ENCODE results near the gene LRFN5. TPM values are rescaled to one million over a fixed set of nuclear protein-coding genes. Genes with fewer than 3 reads are reported as not detected.
A peak's percentile ranks its signal among the peaks of the same experiment; 100 is the strongest.

LRFN5 gene
- total and polyA plus RNA-seq, 2 of the 13 experiments (the other 11 are each of a cell fraction or from before 2014, with no cell fraction given): not detected

DNA sequence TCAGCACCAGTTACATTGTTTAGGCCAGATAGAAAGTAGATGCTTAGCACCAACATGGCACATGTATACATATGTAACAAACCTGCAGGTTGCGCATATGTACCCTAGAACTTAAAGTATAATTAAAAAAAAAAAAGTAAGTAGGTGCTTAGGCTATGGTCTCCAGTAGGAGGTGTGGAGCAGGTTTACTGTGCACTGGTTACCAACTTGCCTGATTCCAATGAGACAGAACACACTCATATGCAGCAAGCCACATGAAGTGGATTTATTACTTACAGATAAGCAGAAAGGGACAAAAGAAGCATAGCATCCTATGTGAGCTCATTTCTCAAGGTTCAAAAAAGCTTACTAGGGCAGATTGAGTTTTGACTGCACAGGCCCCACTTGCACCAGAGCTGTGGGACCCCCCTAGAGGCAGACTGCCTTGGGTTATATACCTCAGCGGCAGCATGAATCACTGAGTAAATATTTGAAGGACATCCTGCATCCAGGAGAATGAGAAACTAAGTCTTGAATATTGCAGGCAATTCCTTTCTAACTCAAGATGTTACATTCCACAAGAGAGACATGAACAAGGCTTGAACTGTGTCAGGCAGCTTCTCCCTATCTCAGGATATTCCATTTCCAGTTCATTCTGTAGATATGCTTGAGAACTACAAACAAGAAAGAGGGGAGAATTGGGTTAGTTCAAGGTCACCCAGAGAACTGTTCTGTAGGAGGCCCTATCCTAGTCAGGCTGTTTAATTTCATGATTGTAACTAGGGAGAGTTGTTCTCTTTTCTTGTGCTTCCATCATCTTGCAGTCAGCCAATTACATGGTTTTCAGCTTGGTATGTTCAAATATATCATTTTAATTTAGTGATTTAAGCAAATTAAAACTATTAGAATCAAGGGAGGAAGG is 30.1 kb downstream of the LRFN5 start:
- ATAC-seq (peak; percentile 89), DNase-seq (ENCODE audit: low spot score) (peak; percentile 35), FAIRE-seq (no peak)
- ChIA-PET CTCF (ENCODE audit: low intra/inter-chr PET ratio, low total read pairs) (no interaction called here), POLR2A (no interaction called here)
- H2AFZ ChIP-seq (ENCODE audit: low read length): no peak overlapping the region
- H3K79me2 ChIP-seq (ENCODE audit: insufficient read depth, low read length): no peaks in the 10 kb centered on the region
- H3K9me3 ChIP-seq (ENCODE audit: low read length): peaks cover 37% of the 10 kb centered on the region; the same call in 1 of the 2 replicates
- no peaks in the 10 kb centered on the region for H4K20me1 ChIP-seq (ENCODE audit: insufficient read depth, low read length)
- peaks cover 6% of the 10 kb centered on the region for H3K4me1 ChIP-seq (ENCODE audit: insufficient read depth, low read length)
- BruUV-seq (replicated peaks): no TSS peak
- H3K36me3 ChIP-seq (replicated peaks in 1 of 2; ENCODE audit: control insufficient read depth in 1 of 2, insufficient read depth in 2 of 2, low read length in 2 of 2): no peaks in the 10 kb centered on the region
- in situ Hi-C loops (cut with HindIII; ENCODE audit: extremely low pct_ligation_motif_present, low pct_unique_long_range_greater_than_20kb) (no loop called here), intact Hi-C loops (cut with micrococcal nuclease; ENCODE audit: unreplicated experiment) (no loop called here)
- no peak overlapping the region for H3K27ac ChIP-seq (ENCODE audit: extremely low read length, insufficient read depth, low read length)
- no peak overlapping the region for H3K4me2 ChIP-seq (ENCODE audit: low read depth, low read length)
- H3K27me3 ChIP-seq (ENCODE audit: control insufficient read depth in 1 of 2, insufficient read depth in 2 of 2, low read length in 2 of 2): no peaks in the 10 kb centered on the region
- no peak overlapping the region for H3K4me3 ChIP-seq (replicated peaks in 1 of 3; ENCODE audit: insufficient read depth in 1 of 3, low read depth in 2 of 3, low read length in 3 of 3)
- WGBS (ENCODE audit: low lambda C conversion rate): 45% methylated on average over 2 of the region's 2 CpGs
- no peak overlapping the region for H3K9ac ChIP-seq (ENCODE audit: insufficient read depth, low read depth, low read length)
- TF ChIP-seq HIVEP1 (CRISPR knock-in tag; IDR thresholded peaks at IDR 0.05): no peak
- TF ChIP-seq JUND (CRISPR knock-in tag; IDR thresholded peaks at IDR 0.05): peak; percentile 35; the same call in 1 of the 2 replicates
- TF ChIP-seq ZKSCAN1 (IDR thresholded peaks at IDR 0.05; ENCODE audit: low read length): no peak
- peak; percentile 74; the same call in 1 of the 2 replicates for TF ChIP-seq FOSL1 (CRISPR knock-in tag; IDR thresholded peaks at IDR 0.05; ENCODE audit: borderline replicate concordance)

DNA sequence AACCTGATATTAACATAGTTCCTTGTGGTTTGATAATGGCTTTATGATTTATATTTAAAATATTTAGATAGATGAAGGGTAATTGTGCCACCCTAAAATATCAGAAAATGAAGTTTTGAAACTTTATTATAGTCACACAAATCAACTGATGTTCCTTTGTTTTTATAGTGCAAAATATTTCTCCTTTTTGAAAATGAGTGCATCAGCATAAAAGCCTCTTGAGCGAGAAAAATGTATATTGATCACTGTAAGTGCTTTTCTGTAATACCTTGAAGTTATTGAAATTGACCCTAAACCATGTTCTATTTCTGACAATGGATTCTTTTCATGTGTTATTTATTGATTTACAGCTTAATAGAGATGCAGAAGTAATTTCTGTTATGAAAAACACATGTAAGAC is 35.0 kb downstream of the LRFN5 start:
- Histone ChIP-seq H3K9ac (ENCODE audit: insufficient read depth, low read depth, low read length) (no peak overlapping the region), H3K79me2 (ENCODE audit: insufficient read depth, low read length) (no peaks in the 10 kb centered on the region), H3K4me3 (replicated peaks in 1 of 3; ENCODE audit: insufficient read depth in 1 of 3, low read depth in 2 of 3, low read length in 3 of 3) (no peak overlapping the region), H4K20me1 (ENCODE audit: insufficient read depth, low read length) (no peaks in the 10 kb centered on the region), H3K27me3 (ENCODE audit: control insufficient read depth in 1 of 2, insufficient read depth in 2 of 2, low read length in 2 of 2) (no peaks in the 10 kb centered on the region), H3K4me1 (ENCODE audit: insufficient read depth, low read length) (peaks cover 5% of the 10 kb centered on the region), H3K9me3 (ENCODE audit: low read length) (peaks cover 54% of the 10 kb centered on the region), H3K4me2 (ENCODE audit: low read depth, low read length) (no peak overlapping the region), H3K27ac (ENCODE audit: extremely low read length, insufficient read depth, low read length) (no peak overlapping the region), H2AFZ (ENCODE audit: low read length) (no peak overlapping the region), H3K36me3 (replicated peaks in 1 of 2; ENCODE audit: control insufficient read depth in 1 of 2, insufficient read depth in 2 of 2, low read length in 2 of 2) (no peaks in the 10 kb centered on the region)
- ATAC-seq (no peak), FAIRE-seq (no peak), DNase-seq (ENCODE audit: low spot score) (no peak)
- no TSS peak for BruUV-seq (replicated peaks)
- intact Hi-C loops (cut with micrococcal nuclease; ENCODE audit: unreplicated experiment): no loop called here
- TF ChIP-seq MAFF (IDR thresholded peaks at IDR 0.05; ENCODE audit: low read depth, low read length) (peak; percentile 47; the same call in 1 of the 2 replicates), ZNF546 (CRISPR knock-in tag; conservative IDR thresholded peaks at IDR 0.05) (no peak), ZNF713 (CRISPR knock-in tag; IDR thresholded peaks at IDR 0.05) (no peak), GZF1 (CRISPR knock-in tag; IDR thresholded peaks at IDR 0.05) (no peak), ZSCAN25 (CRISPR knock-in tag; IDR thresholded peaks at IDR 0.05) (no peak), RNF2 (conservative IDR thresholded peaks at IDR 0.05; ENCODE audit: low read depth) (no peak), FOXA1 (IDR thresholded peaks at IDR 0.05) (no peak), FOXA1 (CRISPR knock-in tag; IDR thresholded peaks at IDR 0.05) (no peak), MAFK (conservative IDR thresholded peaks at IDR 0.05 in 1 of 2, IDR thresholded peaks at IDR 0.05 in 1 of 2; ENCODE audit: low read length in 2 of 2) (peak; percentile 59 to 77; a peak in 3 of 4 replicates)
- in situ Hi-C loops (cut with HindIII; ENCODE audit: extremely low pct_ligation_motif_present, low pct_unique_long_range_greater_than_20kb): no loop called here
- POLR2A ChIA-PET: no interaction called here
- CTCF ChIA-PET (ENCODE audit: low intra/inter-chr PET ratio, low total read pairs): no interaction called here
- WGBS (ENCODE audit: low lambda C conversion rate): 2% methylated on average over 1 of the region's 1 CpG

All from HepG2 (cell line).